NT2/D1 (cell line): ENCODE data around the gene SDHA.
"Not testable (repeated sequence)": the region's sequence is repeated elsewhere in the genome, so short reads cannot be mapped to it uniquely, and the experiment has no call there.

Source experiments
- YY1 ChIP-seq: IDR thresholded peaks from 2 replicates; pipeline ENCODE4 v1.6.1; 2011; ENCODE audit not compliant: insufficient read length, insufficient read depth
- ZNF274 ChIP-seq: IDR thresholded peaks from 2 replicates; pipeline ENCODE4 v1.6.1; 2011; ENCODE audit warnings: mild to moderate bottlenecking, low read depth, low read length

- TF ChIP-seq ZNF274, YY1: not testable (repeated sequence)
Observed at GRCh38 chr5:296954-297353, 78.8 kb downstream of the SDHA start.
